Activated CD4-positive, alpha-beta T cell treated with anti-CD3 and anti-CD28 coated beads, Interleukin-2, amount 50 U/mL, for 4 hours (primary cell): ENCODE results near the gene KDM7A.
A peak's percentile ranks its signal among the peaks of the same experiment; 100 is the strongest.
"Not testable (repeated sequence)": the region's sequence is repeated elsewhere in the genome, so short reads cannot be mapped to it uniquely, and the experiment has no call there.

Source experiments
- DNase-seq, 2 experiments: peaks; one replicate each; pipeline ENCODE4 v3.0.0-alpha.2; 2020

Gene KDM7A, protein sequence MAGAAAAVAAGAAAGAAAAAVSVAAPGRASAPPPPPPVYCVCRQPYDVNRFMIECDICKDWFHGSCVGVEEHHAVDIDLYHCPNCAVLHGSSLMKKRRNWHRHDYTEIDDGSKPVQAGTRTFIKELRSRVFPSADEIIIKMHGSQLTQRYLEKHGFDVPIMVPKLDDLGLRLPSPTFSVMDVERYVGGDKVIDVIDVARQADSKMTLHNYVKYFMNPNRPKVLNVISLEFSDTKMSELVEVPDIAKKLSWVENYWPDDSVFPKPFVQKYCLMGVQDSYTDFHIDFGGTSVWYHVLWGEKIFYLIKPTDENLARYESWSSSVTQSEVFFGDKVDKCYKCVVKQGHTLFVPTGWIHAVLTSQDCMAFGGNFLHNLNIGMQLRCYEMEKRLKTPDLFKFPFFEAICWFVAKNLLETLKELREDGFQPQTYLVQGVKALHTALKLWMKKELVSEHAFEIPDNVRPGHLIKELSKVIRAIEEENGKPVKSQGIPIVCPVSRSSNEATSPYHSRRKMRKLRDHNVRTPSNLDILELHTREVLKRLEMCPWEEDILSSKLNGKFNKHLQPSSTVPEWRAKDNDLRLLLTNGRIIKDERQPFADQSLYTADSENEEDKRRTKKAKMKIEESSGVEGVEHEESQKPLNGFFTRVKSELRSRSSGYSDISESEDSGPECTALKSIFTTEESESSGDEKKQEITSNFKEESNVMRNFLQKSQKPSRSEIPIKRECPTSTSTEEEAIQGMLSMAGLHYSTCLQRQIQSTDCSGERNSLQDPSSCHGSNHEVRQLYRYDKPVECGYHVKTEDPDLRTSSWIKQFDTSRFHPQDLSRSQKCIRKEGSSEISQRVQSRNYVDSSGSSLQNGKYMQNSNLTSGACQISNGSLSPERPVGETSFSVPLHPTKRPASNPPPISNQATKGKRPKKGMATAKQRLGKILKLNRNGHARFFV

DNA sequence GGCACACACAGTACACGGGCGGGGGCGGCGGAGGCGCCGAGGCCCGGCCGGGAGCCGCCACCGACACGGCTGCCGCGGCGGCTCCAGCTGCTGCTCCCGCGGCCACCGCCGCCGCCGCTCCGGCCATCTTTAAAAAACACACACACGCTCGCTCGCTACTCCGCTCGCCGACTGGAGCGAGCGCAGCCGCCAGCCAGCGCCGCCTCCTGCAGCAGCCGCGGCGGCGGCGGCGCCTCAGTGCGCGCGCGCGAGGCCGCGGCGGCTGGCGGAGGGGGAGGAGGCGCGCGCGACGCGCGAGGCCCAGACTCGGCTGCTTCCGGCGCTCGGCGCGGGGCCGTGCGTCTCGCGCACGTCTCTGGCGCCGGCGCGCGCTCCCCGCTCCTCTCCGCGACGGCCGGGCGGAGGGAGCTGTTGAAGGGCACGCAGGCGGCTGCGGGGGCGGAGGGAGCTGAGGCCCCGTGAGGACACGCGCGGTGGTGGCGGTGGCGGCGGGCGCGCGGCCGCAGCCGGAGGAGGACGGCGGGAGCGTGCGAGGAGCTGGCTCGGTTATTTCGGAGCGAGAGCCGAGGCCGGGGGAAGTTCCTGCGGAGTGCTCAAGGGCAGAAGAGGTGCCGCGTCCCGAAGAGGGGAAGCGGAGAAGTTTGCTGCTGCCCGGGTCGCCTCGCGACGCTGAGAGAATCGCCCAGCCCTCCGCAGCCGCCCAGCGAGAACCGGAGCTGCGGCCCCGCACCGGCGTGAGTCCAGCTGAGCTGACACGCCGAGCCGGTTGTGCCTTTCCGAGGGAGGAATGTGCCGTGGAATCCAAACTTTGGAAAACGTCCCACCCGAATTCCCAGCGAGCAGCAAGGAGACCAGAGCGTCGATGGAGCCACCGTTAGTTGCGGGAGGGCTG is at the start of gene KDM7A:
TSS of gene KDM7A (minus strand) at position 173 of the 892 bp plus-strand sequence. CDS start at position 127, 46 bp downstream.
- peak; percentile 86 to 91 for DNase-seq

DNA sequence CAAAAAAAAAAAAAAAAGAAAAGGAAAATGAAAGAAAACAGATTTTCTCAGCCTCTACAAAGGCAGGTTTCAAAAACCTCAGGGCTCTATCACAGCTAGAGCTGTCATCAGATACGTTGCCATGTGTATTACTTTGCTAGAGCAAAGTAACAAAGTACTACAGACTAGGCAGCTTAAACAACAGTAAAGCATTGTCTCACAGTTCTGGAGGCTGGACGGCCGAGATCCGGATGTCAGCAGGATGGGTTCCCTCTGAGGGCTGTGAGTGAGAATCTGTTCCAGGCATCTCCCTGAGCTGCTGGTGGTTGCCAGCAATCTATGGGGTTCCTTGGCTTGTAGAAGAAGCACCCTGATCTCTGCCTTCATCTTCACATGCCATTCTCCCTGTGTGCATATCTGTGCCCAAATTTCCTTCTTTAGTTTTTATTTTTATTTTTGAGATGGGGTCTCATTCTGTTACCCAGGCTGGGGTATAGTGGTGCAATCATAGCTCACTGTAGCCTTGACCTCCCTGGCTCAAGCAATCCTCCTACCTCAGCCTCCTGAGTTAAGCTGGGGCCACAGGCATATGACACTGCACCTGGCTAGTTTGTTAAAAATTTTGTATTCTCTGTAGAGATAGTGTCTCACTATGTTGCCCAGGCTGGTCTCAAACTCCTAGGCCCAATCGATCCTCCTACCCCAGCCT is 48.9 kb upstream of the KDM7A start:
- no peak for DNase-seq

DNA sequence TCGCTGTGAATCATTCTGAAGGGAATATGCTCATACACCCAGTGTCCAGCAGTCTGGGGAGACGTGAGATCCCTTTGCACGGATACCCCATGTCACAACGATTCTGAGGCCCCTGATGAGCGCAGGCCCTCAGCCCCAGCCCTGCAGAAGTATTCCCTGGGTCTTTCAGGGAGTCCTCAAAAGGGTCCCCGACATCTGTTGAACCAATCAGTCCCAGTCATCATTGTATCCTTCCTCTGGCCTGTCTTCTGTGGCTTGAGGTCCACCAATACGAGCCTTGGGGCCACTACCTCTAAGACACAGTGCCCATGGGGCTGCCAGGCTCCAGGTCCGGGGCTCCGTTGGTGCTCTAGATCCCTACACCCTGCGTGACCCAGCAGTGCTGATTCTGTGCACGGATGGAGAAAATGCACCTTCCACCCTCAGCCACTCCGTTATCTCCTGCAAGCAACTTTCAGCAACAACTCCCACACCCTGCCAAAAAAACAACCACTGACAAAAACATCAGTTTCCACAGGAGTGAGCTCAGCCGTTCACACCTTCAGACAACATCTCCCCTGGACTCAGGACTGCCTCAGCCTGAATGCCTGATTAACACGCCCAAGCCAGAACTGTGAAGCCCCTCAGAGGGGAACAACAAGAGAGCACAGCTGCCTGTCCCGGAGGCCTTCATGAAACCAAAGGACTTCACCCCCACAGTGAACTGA is 46.9 kb upstream of the KDM7A start:
- DNase-seq: no peak

DNA sequence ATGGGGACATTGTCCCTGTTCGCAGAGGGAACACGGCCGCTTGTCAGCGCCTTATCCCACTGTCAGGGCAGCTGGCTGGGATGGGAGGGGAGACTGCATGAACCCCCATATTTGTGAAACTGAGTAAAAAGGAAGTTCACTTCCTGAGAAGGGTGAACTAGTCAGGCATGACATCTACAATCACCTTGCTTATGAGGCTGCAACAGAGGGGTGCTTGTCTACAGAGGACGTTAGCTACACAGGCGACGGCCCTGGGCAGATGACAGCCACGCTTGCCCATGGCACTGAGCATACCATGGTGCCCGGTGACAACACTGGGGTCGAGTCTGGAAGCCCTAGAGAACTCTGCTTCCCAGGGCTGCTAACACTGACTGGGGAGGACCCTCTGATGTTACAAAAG is 46.0 kb upstream of the KDM7A start:
- DNase-seq: no peak

DNA sequence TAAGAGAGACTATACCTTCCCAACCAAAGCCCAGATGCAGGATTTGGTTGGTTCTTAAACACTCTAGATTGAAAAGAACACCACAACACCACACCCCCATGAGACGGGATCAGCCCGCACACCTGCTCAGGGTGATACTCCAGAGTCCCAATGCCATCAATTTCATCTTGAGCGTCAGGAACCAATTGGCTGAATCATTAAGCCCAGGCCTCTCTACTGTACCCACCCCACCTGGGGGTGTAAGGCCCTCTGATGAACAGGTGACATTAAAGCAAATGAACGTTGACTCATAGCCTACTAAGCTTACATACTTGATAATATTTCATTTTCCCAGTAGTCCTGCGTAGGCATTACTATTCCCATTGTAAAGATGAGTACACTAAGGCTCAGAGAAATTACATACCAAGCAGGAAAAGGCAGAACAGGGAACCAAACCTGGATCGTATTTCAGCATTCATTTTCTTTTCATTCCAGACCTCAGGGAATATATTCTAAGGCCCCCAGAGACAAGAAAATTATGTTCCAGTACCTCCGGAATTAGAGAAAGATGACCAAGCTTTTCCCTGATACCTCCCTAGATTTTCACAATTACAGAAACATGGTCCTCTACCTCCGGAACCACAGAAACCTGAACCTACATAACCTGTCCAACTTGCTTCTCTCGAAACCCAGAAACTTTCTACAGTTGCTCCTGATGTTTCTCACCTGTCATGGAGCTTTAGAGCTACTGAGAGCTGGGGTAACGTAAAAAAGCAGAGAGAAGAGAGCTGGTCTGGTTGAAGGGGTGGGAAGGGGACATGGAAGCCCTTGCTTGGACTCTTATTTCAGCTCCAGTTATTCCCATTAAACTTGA is 43.1 kb upstream of the KDM7A start:
- no peak for DNase-seq

DNA sequence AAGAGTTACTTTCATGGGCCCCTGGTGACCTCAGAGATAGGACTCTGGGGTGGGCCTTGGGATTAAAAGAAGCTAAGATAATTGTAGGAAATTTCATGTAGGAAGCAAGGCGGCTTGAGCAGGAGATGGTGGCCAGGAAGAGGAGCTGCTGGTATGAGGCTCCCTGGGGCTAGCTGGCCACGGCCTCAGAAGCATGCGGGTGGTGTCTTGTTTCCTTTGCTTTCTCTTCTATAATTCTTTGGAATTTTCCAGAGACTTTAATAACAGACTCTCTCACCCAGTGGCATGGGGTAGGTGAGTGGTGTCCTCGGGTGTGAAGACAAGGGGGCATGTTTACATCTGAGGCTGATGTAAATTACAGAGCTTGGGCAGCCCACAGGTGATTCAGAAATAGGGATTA is 41.9 kb upstream of the KDM7A start:
- DNase-seq: no peak

DNA sequence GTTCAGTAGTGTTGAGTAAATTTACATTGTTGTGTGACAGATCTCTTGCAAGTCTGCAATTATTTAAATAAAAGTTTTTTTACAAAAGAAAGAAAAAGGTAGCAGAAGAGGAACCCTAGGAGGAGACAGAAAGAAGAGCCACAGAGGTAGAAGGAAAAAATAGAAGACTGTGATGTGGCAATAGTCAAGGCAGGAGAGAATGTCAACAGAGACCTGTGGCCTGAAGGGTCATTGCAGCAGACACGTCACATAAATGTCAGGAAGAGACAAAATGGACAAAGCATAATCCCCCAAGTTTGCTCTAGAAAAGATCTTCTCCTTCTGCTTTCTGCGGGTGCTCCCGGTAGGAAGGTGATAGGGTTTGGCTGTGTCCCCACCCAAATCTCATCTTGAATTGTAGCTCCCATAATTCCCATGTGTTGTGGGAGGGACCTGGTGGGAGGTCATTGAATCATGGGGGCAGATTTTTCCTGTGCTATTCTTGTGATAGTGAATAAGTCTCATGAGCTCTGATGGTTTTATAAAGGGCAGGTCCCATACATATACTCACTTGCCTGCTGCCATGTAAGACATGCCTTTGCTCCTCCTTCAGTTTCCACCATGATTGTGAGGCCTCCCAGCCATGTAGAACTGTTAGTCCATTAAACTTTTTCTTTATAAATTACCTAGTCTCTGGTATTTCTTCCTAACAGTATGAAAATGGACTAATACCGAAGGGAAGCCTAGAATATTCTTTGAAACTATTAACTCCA is 41.1 kb upstream of the KDM7A start:
- no peak for DNase-seq

DNA sequence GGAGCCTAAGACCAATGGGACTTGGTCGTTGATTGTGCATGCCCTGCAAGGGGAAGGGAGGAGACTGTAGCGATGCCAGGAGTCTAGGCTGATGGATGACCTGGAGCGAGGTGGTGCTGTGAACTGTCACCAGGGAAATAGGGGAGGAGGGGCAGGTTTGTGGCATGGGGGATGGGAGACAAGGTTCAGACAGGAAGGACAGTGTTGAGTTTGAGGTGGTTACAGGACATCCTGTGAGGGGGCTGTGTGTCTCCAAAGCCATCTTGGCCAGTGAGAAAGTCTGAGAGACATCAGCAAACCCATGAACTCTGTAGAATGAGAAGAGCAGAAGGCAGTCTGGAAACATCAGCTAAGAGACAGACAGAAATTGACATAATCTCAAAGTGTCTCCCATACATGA is 38.5 kb upstream of the KDM7A start:
- DNase-seq: no peak

DNA sequence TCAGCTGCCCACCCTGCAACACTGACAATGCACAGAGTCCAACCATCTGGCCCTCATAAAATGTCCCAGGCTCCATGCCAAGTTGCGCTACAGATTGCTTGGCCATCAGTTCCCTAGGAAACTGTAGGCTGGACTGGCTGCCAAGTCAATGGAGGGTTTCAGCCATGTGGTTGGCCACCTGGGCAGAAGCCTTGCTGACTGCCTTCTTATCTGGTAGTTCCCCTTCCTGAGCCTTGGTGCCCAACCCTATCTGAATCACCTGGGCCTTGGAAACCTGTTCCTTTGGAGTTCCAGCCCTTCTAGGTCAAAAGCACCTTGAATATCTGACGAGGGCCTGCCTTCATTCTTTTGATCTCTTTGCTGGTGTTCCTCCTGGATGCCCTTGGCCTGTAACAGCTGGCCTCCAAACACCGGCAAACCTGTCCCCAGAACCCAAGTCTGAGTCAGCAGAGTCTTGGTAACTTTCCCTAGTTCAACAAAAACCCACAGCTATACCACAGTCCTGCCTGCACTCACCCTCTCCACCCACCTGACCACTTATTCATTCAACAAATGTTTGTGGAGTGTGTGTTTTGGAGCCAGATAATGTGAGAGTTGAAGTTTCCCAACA is 37.4 kb upstream of the KDM7A start:
- no peak for DNase-seq

DNA sequence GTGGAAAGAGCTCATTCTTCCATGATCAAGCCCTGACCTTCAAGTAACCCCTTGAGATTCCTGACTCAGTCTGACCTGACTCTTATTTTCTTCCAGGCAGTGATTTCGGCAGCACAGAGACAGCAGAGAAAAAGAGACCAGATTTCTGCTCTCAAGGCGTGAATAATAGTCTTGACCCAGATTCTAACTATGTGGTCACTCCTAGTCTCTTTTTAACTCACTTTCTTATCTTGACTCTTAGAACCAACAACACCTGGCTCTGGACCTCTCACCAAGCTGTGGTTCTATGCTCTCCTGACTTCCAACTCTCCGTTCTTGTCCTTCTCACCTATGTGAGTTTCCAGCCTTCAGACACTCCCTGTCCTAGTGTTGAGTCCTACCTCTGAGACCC is 36.9 kb upstream of the KDM7A start:
- DNase-seq: no peak

DNA sequence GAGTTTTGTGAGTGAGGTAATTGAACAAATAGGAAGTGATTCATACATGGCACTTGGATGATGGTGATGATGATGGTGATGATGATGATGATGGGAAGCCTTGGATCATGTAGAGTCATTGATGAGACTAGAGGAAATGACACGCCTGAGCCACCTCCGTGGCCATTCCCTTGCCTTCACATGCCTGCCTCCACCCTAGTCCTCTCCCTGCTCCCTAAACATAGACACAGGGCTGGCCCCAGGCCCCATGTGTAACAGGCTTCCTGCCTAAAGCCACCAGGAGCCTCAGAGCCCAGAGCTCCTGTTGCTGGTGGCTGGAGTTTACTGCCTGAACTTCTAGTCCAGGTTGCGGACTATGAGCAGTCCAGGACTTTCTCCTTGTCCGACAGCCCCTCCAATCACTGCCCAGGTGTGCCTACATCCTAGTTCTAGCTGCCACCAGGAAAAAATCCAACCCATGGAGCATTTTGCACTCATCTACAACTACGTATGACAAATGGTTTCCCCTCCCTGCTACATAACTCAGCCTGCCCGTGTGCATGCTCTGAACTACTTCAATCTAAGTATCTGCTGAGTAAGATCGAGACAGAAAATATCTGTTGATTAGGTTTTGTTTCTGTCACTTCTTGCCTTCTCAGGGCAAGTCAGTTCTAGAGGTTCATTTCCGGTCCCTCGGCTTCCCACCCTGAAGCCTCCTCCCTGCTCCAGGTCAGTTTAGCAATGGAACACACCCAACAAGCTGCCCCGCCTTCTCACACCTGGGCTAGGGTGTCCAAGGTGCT is 35.5 kb upstream of the KDM7A start:
- no peak for DNase-seq

DNA sequence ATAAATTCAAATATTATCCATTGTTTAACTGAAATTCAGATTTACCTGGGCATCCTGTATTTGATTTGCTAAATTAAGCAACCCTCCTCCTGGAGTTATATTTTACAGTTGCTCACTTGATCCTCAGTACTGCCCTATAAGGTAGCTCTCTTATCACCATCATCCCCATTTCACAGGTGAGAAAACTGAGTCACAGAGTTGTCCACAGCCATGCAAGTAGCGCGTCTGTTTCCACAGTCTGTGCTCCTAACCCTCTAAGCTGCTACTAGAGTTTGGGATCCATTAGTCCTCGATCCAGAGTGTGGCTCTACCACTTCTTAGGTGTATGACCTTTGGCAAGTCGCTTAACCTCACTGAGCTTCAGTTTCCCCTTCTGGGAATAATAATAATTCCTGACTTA is 34.9 kb upstream of the KDM7A start:
- no peak for DNase-seq

DNA sequence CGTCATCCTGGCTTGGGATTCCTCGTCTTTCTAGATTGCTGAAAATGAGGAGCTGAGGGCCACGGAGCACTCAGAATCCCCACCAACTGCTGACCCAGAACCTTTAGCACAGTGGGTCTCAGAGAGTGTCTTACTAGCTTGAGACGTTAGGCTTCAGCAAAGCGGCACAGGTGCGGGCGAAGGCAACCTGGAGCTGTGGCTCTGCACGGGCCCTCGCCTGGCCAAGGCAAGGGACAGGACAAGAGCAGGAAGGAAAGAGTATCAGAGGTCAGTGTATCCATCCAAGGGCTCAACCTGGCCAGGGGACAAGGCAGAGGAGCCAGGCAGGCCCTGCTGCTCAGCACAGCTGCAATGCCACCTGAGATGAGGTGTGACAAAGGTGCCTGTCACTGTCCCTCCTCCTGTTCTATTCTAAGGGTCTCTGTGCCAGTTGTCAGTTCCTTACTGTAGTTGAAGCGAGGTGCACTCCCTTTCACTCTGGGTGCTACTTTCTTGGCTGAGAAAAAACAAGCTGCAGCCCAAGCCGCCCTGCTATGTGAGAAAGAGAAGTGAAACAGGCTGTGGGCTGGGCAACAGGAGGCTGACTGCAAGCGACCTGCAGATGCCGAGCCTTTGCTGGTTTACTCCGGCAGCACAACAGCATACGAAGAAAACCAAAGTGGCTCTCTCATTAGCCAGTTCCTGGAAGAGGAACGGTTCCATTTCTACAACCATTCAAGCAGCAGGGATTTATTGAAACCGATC is 33.3 kb upstream of the KDM7A start:
- peak; percentile 25 to 30 for DNase-seq

DNA sequence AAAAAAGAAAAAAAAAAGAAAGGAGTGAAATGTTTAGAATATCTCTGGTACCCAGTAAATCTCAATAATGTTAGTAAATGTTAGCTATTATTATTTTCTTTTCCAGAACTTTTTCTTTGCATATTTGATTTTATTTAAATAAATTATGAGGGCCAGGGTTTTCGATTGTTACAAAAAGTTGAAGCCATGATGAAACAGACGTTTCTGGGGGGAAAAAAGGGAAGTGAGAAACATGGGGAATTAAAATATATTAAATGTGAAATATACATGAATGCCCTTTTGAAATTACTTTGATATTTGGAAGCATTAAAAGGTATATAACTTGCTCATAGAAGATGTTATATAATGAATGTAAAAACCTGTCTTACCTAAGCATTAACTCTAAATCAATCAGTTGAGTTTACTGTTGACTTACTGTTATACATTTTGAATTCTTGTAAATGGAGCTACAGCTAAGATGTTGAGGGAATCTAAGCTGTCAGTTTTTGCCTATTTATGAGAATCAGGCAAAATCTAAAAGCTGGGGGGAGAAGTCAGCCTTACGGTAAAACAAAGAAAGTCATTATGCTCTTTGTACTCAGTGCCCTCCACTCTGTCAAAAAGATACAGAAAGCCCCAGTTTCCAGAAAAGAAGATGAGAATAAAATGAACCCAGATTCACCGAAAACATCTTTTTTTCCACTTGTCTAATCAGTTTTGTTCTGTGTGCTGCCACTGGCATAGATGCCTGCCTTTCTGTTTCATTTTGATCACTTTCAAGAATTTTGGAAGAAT is 30.0 kb upstream of the KDM7A start:
- DNase-seq: no peak

DNA sequence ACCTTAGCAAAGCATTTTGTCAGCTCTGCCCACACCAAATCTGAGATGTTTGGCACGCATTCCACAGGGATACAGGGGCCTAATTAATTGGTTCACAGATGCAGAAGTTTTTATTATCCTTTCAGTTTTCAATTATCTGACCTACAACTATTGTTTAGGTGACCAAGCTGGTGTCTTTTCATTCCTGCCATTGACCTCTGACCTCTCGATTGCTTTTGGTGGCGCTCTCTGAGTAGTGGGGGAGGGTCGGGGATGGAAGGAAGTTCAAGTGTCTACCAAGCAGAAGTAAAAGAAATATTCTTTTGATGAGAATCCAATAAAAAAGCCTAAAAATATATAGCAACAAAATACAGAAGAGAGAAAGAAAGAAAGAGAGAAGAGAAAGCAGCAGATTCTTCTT is 28.8 kb upstream of the KDM7A start:
- DNase-seq: no peak

DNA sequence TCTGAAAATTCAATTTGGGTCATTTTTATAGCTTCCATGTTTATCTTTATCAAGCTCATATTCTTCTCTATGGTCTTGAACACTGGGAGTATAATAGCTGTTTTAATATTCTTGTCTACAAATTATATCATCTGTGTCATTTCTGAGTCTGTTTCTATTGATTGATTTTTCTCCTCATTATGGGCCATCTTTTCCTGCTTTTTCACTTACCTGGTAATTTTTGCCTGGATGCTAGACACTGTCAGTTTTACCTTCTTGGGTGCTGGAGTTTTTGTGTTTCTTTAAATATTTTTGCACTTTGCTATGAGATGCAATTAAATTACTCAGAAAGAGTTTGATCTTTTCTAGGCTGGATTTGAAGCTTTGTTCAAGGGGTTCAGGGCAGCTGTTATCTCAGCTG is 26.8 kb upstream of the KDM7A start:
- DNase-seq: no peak

DNA sequence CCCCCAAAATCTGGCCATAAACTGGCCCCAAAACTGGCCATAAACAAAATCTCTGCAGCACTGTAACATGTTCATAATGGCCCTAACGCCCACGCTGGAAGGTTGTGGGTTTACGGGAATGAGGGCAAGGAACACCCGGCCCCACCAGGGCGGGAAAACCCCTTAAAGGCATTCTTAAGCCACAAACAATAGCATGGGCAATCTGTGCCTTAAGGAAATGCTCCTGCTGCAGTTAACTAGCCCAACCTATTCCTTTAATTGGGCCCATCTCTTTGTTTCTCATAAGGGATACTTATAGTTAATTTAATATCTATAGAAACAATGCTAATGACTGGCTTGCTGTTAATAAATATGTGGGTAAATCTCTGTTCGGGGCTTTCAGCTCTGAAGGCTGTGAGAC is 26.2 kb upstream of the KDM7A start:
- not testable (repeated sequence) for DNase-seq
